H9 (cell line): ENCODE results near the gene TTF2. TPM values are rescaled to one million over a fixed set of nuclear protein-coding genes. Genes with fewer than 3 reads are reported as not detected.

Experiments used
- DNase-seq: peaks from one replicate; pipeline ENCODE4 v3.0.0-alpha.2; 2017
- H2AFZ ChIP-seq: one replicate; pipeline ENCODE4 v1.6.1; 2013; ENCODE audit warnings: mild to moderate bottlenecking, low read length, control low read depth, moderate library complexity
- H2AK5ac ChIP-seq: 2 replicates; pipeline ENCODE4 v1.6.1; 2013; ENCODE audit warnings: low read length, control low read depth, mixed read lengths; ENCODE audit not compliant: insufficient read length
- H2BK120ac ChIP-seq: one replicate; pipeline ENCODE4 v1.6.1; 2013; ENCODE audit warnings: low read depth, mild to moderate bottlenecking, low read length, control low read depth, inconsistent platforms; ENCODE audit not compliant: poor library complexity, severe bottlenecking
- H2BK12ac ChIP-seq: 2 replicates; pipeline ENCODE4 v1.6.1; 2013; ENCODE audit warnings: low read length, control low read depth, mixed read lengths, low read depth; ENCODE audit not compliant: insufficient read length
- H2BK15ac ChIP-seq: 2 replicates; pipeline ENCODE4 v1.6.1; 2013; ENCODE audit warnings: low read depth, low read length, control low read depth
- H2BK20ac ChIP-seq: one replicate; pipeline ENCODE4 v1.6.1; 2013; ENCODE audit warnings: low read depth, mild to moderate bottlenecking, low read length, control low read depth, inconsistent platforms; ENCODE audit not compliant: poor library complexity, severe bottlenecking
- H2BK5ac ChIP-seq: 2 replicates; pipeline ENCODE4 v1.6.1; 2013; ENCODE audit warnings: low read length, control low read depth, mixed read lengths; ENCODE audit not compliant: insufficient read length
- H3K14ac ChIP-seq: 2 replicates; pipeline ENCODE4 v1.6.1; 2013; ENCODE audit warnings: low read length, control low read depth; ENCODE audit not compliant: insufficient read depth
- H3K18ac ChIP-seq: 2 replicates; pipeline ENCODE4 v1.6.1; 2013; ENCODE audit warnings: low read depth, mild to moderate bottlenecking, mixed read lengths, low read length, control low read depth; ENCODE audit not compliant: insufficient read length
- H3K23ac ChIP-seq: 2 replicates; pipeline ENCODE4 v1.6.1; 2013; ENCODE audit warnings: low read length, control low read depth, mixed read lengths, low read depth; ENCODE audit not compliant: insufficient read length
- H3K23me2 ChIP-seq: 2 replicates; pipeline ENCODE4 v1.6.1; 2013; ENCODE audit warnings: low read depth, mild to moderate bottlenecking, mixed read lengths, low read length, control low read depth; ENCODE audit not compliant: insufficient read length, poor library complexity, severe bottlenecking
- H3K27ac ChIP-seq: 2 replicates; pipeline ENCODE4 v1.5.1; 2013; ENCODE audit warnings: low read length, control low read depth, mixed read lengths, low read depth; ENCODE audit not compliant: insufficient read length
- H3K27me3 ChIP-seq: 2 replicates; pipeline ENCODE4 v1.6.1; 2013; ENCODE audit warnings: low read length, control low read depth, inconsistent platforms; ENCODE audit not compliant: insufficient read depth
- H3K4ac ChIP-seq: 2 replicates; pipeline ENCODE4 v1.6.1; 2013; ENCODE audit warnings: low read depth, mild to moderate bottlenecking, control low read depth, inconsistent platforms, low read length, moderate library complexity
- H3K4me1 ChIP-seq: 2 replicates; pipeline ENCODE4 v1.6.1; 2013; ENCODE audit warnings: low read length, control low read depth, inconsistent platforms; ENCODE audit not compliant: insufficient read depth
- H3K4me2 ChIP-seq: 2 replicates; pipeline ENCODE4 v1.6.1; 2013; ENCODE audit warnings: low read length, control low read depth, mixed read lengths; ENCODE audit not compliant: insufficient read length, insufficient read depth
- H3K56ac ChIP-seq: 2 replicates; pipeline ENCODE4 v1.6.1; 2013; ENCODE audit warnings: low read depth, mild to moderate bottlenecking, mixed read lengths, low read length, control low read depth; ENCODE audit not compliant: insufficient read length
- H3K79me1 ChIP-seq: 2 replicates; pipeline ENCODE4 v1.6.1; 2013; ENCODE audit warnings: low read depth, mild to moderate bottlenecking, moderate library complexity, low read length, control low read depth, inconsistent platforms; ENCODE audit not compliant: insufficient read depth, poor library complexity, severe bottlenecking
- H3K79me2 ChIP-seq: 2 replicates; pipeline ENCODE4 v1.6.1; 2013; ENCODE audit warnings: low read length, control low read depth, inconsistent platforms; ENCODE audit not compliant: insufficient read depth
- H3K9ac ChIP-seq: 2 replicates; pipeline ENCODE4 v1.6.1; 2013; ENCODE audit warnings: low read length, control low read depth, mixed read lengths; ENCODE audit not compliant: insufficient read length; ENCODE audit errors: extremely low read depth
- H3K9me3 ChIP-seq: one replicate; pipeline ENCODE4 v1.6.1; 2013; ENCODE audit warnings: low read depth, low read length, inconsistent platforms; ENCODE audit not compliant: control insufficient read depth
- H3T11ph ChIP-seq: one replicate; pipeline ENCODE4 v1.6.1; 2013; ENCODE audit warnings: mild to moderate bottlenecking, low read length, control low read depth, inconsistent platforms
- H4K20me1 ChIP-seq: one replicate; pipeline ENCODE4 v1.6.1; 2013; ENCODE audit not compliant: control insufficient read depth, insufficient read length, insufficient read depth
- H4K5ac ChIP-seq: 2 replicates; pipeline ENCODE4 v1.6.1; 2013; ENCODE audit warnings: low read depth, mild to moderate bottlenecking, mixed read lengths, low read length, control low read depth; ENCODE audit not compliant: insufficient read length
- H4K8ac ChIP-seq: replicated peaks from 2 replicates; pipeline ENCODE4 v1.6.1; 2013; ENCODE audit warnings: low read length, control low read depth, mixed read lengths, low read depth; ENCODE audit not compliant: insufficient read length
- H4K91ac ChIP-seq: 2 replicates; pipeline ENCODE4 v1.6.1; 2013; ENCODE audit warnings: low read depth, mild to moderate bottlenecking, moderate library complexity, mixed read lengths, low read length, control low read depth; ENCODE audit not compliant: insufficient read length
- H3K27ac Mint-ChIP-seq, 3 experiments: 2 replicates in 2 of 3; 3 replicates in 1 of 3; pipeline ENCODE4 v1.8.0; 2020 to 2021; ENCODE audit warnings: mixed read lengths in 3 of 3, mild to moderate bottlenecking in 1 of 3, moderate library complexity in 1 of 3
- H3K27me3 Mint-ChIP-seq: 2 replicates; pipeline ENCODE4 v1.8.0; 2021; ENCODE audit warnings: low read depth, mild to moderate bottlenecking, moderate library complexity, mixed read lengths
- H3K36me3 Mint-ChIP-seq, 3 experiments: 2 replicates in 2 of 3; 3 replicates in 1 of 3; pipeline ENCODE4 v1.8.0; 2020 to 2021; ENCODE audit warnings: low read depth in 3 of 3, mixed read lengths in 3 of 3; ENCODE audit not compliant: insufficient read depth in 1 of 3
- H3K4me1 Mint-ChIP-seq, 2 experiments: 2 replicates each; pipeline ENCODE4 v1.8.0; 2020; ENCODE audit warnings: mixed read lengths in 2 of 2
- H3K4me3 Mint-ChIP-seq, 2 experiments: 2 replicates in 1 of 2; 3 replicates in 1 of 2; pipeline ENCODE4 v1.8.0; 2020 to 2021; ENCODE audit warnings: mild to moderate bottlenecking in 2 of 2, mixed read lengths in 2 of 2, moderate library complexity in 1 of 2
- H3K9me3 Mint-ChIP-seq, 2 experiments: 2 replicates in 1 of 2; 3 replicates in 1 of 2; pipeline ENCODE4 v1.8.0; 2020; ENCODE audit warnings: mild to moderate bottlenecking in 2 of 2, mixed read lengths in 2 of 2, moderate library complexity in 1 of 2
- CTCF ChIP-seq: fragments of 200-600 bp; sonication (generic); conservative IDR thresholded peaks from 3 replicates; pipeline ENCODE4 v1.8.0; 2021; ENCODE audit warnings: antibody characterized with exemption, mild to moderate bottlenecking
- WGBS: extraction: QIAGEN DNeasy Blood & Tissue Kit; methylation state at CpG from one replicate; pipeline ENCODE4 v1.1.7; 2013; ENCODE audit warnings: missing lambda C conversion rate, low lambda C conversion rate, mixed read lengths; ENCODE audit not compliant: insufficient read length; ENCODE audit errors: extremely low coverage; 5-methylcytosine and 5-hydroxymethylcytosine counted together
- total RNA-seq: library from RNA; stranded (reverse); gene quantifications from 2 replicates; pipeline ENCODE4 v1.2.1, GENCODE V29; 2021

Gene TTF2
- total RNA-seq, 1 experiment from 2014 or later: 86.4 TPM

- Histone ChIP-seq H2BK12ac (no peak overlapping the region), H2BK5ac (no peak overlapping the region), H2AK5ac (no peak overlapping the region), H3K56ac (no peak overlapping the region), H2BK20ac (no peak overlapping the region), H3K14ac (no peak overlapping the region), H3K79me2 (no peaks in the 10 kb centered on the region), H3K27me3 (no peaks in the 10 kb centered on the region), H3K27ac (no peak overlapping the region), H3T11ph (no peak overlapping the region), H3K4ac (no peak overlapping the region), H3K9me3 (no peaks in the 10 kb centered on the region), H4K91ac (no peak overlapping the region), H3K4me1 (no peaks in the 10 kb centered on the region; the same call in 1 of the 2 replicates), H4K5ac (no peak overlapping the region), H3K23me2 (no peaks in the 10 kb centered on the region), H4K20me1 (no peaks in the 10 kb centered on the region), H3K18ac (no peak overlapping the region), H2AFZ (no peak overlapping the region), H3K23ac (no peak overlapping the region), H2BK120ac (no peak overlapping the region), H2BK15ac (no peak overlapping the region), H3K79me1 (no peaks in the 10 kb centered on the region), H3K4me2 (no peak overlapping the region), H3K9ac (no peak overlapping the region), H4K8ac (no peak overlapping the region)
- Mint-ChIP-seq H3K27ac (no peak overlapping the region), H3K4me1 (peaks cover 11 to 20% of the 10 kb centered on the region in 2 experiments), H3K4me3 (no peak overlapping the region), H3K9me3 (peaks cover 0 to 2% of the 10 kb centered on the region in 2 experiments; a peak in 1 of 5 replicates), H3K36me3 (no peaks in the 10 kb centered on the region), H3K27me3 (no peaks in the 10 kb centered on the region)
- no peak for TF ChIP-seq CTCF
- WGBS: no CpG with 5 or more reads among the region's 6 CpGs
- DNase-seq: no peak
Observed at GRCh38 chr1:117038236-117038635, 21.9 kb upstream of the TTF2 start.
